IPS DF 6.9 (cell line): ENCODE measurements around the gene ZNF618.

Experiments used
- DNase-seq: peaks from one replicate; pipeline ENCODE4 v3.0.0-alpha.2; 2013; ENCODE audit warnings: low read depth, low spot score
- H3K27ac ChIP-seq: one replicate; pipeline ENCODE4 v1.5.1; 2013; ENCODE audit warnings: low read length, control low read depth
- H3K27me3 ChIP-seq: 2 replicates; pipeline ENCODE4 v1.6.1; 2013; ENCODE audit warnings: mild to moderate bottlenecking, low read length; ENCODE audit not compliant: control insufficient read depth, insufficient read depth
- H3K36me3 ChIP-seq: 2 replicates; pipeline ENCODE4 v1.6.1; 2013; ENCODE audit warnings: low read length; ENCODE audit not compliant: control insufficient read depth, insufficient read depth
- H3K4me1 ChIP-seq: 2 replicates; pipeline ENCODE4 v1.6.1; 2013; ENCODE audit warnings: low read length; ENCODE audit not compliant: control insufficient read depth, insufficient read depth
- H3K4me3 ChIP-seq: 2 replicates; pipeline ENCODE4 v1.5.1; 2013; ENCODE audit warnings: mild to moderate bottlenecking, low read length
- H3K9me3 ChIP-seq: 2 replicates; pipeline ENCODE4 v1.6.1; 2013; ENCODE audit warnings: low read length, inconsistent platforms; ENCODE audit not compliant: control insufficient read depth, insufficient read depth
- WGBS: extraction: QIAGEN DNeasy Blood & Tissue Kit; methylation state at CpG from one replicate; pipeline ENCODE4 v1.1.7; 2013; ENCODE audit warnings: mixed read lengths, missing lambda C conversion rate; ENCODE audit not compliant: insufficient read length, insufficient coverage; 5-methylcytosine and 5-hydroxymethylcytosine counted together

ZNF618 gene

GRCh38 chr9:113876151-113876992 is at the start of gene ZNF618:
Gene ZNF618, plus strand, starts transcription at chr9:113876309. Its CDS starts 72 bp downstream, at chr9:113876381.
- H3K27ac ChIP-seq = no peak within 1 kb of the TSS

DNA sequence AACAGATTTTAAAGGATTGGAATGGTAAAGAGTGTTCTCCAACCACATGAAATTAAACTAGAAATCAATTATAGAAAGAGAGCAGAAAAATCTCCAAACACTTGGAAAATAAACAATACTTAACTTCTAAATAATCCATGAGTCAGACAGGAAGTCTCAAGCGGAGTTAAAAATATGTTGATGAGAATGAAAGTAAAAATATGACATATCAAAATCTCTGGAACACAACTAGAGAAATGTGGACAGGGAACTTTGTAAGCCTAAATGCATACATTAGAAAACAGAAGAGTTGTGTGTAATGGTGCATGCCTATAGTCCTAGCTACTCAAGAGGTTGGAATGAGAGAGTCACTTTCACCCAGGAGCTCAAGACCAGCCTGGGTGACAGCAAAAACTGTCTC is 47.9 kb upstream of the ZNF618 start:
- WGBS = no CpG with 5 or more reads among the region's 1 CpG
- H3K27ac ChIP-seq = no peak overlapping the region
- H3K36me3 ChIP-seq = no peaks in the 10 kb centered on the region
- no peaks in the 10 kb centered on the region for H3K4me1 ChIP-seq
- H3K4me3 ChIP-seq = no peak overlapping the region
- H3K27me3 ChIP-seq = no peaks in the 10 kb centered on the region
- no peak for DNase-seq
- no peaks in the 10 kb centered on the region for H3K9me3 ChIP-seq

More at GRCh38 chr9:113876151-113876992, at the start of gene ZNF618:
- H3K4me1 ChIP-seq = peaks cover 5% of the 10 kb centered on the region
- no peaks in the 10 kb centered on the region for H3K9me3 ChIP-seq
- H3K4me3 ChIP-seq = peak within 1 kb of the TSS; percentile 90
- no CpG with 5 or more reads among the region's 84 CpGs for WGBS
- no peak for DNase-seq
- no peaks in the 10 kb centered on the region for H3K36me3 ChIP-seq
- no peaks in the 10 kb centered on the region for H3K27me3 ChIP-seq

- no peaks in the 10 kb centered on the region for H3K36me3 ChIP-seq
- no peak overlapping the region for H3K4me3 ChIP-seq
- no peaks in the 10 kb centered on the region for H3K27me3 ChIP-seq
- H3K4me1 ChIP-seq = no peaks in the 10 kb centered on the region
- DNase-seq = no peak
- H3K9me3 ChIP-seq = no peaks in the 10 kb centered on the region
- no peak overlapping the region for H3K27ac ChIP-seq
- WGBS = no CpG with 5 or more reads among the region's 3 CpGs
Measured at GRCh38 chr9:113837334-113837733, 38.8 kb upstream of the ZNF618 start.

DNA sequence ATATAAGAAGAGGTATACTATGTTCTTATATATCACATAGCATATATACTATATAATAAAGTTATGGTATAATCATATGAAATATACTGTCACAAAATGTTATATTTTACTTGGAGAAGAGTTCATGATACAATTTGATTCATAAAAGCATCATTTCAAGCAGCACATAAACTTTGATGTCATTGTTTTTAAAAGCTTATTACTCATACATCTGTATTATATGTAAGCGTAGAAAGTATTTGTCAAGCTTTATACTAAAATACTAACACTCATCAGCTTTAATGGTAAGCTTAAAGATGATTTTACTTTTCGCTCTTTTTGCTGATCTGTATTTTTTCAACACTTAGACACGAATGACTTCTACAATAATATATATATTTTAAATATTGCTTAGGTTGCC is 34.0 kb upstream of the ZNF618 start:
- H3K27me3 ChIP-seq = no peaks in the 10 kb centered on the region
- no peak overlapping the region for H3K27ac ChIP-seq
- H3K36me3 ChIP-seq = no peaks in the 10 kb centered on the region
- WGBS = no CpG with 5 or more reads among the region's 3 CpGs
- no peak for DNase-seq
- no peak overlapping the region for H3K4me3 ChIP-seq
- no peaks in the 10 kb centered on the region for H3K9me3 ChIP-seq
- no peaks in the 10 kb centered on the region for H3K4me1 ChIP-seq

GRCh38 chr9:113844466-113844865 is 31.6 kb upstream of the ZNF618 start:
- DNase-seq = no peak
- no peaks in the 10 kb centered on the region for H3K36me3 ChIP-seq
- no peaks in the 10 kb centered on the region for H3K9me3 ChIP-seq
- H3K27me3 ChIP-seq = no peaks in the 10 kb centered on the region
- no peaks in the 10 kb centered on the region for H3K4me1 ChIP-seq
- H3K4me3 ChIP-seq = no peak overlapping the region
- no peak overlapping the region for H3K27ac ChIP-seq
- no CpG with 5 or more reads among the region's 1 CpG for WGBS

GRCh38 chr9:113851359-113851758 is 24.8 kb upstream of the ZNF618 start:
- WGBS = no CpG with 5 or more reads among the region's 25 CpGs
- H3K4me1 ChIP-seq = no peaks in the 10 kb centered on the region
- DNase-seq = no peak
- no peaks in the 10 kb centered on the region for H3K27me3 ChIP-seq
- no peaks in the 10 kb centered on the region for H3K36me3 ChIP-seq
- no peaks in the 10 kb centered on the region for H3K9me3 ChIP-seq
- H3K27ac ChIP-seq = no peak overlapping the region
- no peak overlapping the region for H3K4me3 ChIP-seq

DNA sequence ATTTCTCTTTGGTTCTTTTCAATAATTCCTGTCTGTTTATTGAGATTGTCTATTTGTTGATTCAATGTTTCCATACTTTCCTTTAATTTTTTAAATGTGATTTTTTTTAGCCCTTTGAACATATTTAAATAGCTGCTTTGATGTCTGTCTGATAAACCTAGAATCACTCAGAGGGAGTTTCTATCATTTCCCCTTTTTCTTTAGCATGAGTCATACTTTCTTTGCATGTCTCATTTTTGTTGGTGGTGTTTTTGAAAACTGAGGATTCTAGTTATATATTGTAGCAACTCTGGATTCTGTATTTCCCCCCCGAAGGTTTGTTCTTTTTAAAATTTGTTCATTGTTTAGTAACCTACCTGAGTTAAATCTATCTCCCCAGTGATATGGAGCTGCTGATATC is 24.2 kb upstream of the ZNF618 start:
- no peaks in the 10 kb centered on the region for H3K27me3 ChIP-seq
- H3K9me3 ChIP-seq = no peaks in the 10 kb centered on the region
- no peak for DNase-seq
- H3K4me3 ChIP-seq = no peak overlapping the region
- H3K27ac ChIP-seq = no peak overlapping the region
- no CpG with 5 or more reads among the region's 1 CpG for WGBS
- H3K4me1 ChIP-seq = no peaks in the 10 kb centered on the region
- H3K36me3 ChIP-seq = no peaks in the 10 kb centered on the region

GRCh38 chr9:113853333-113853732 is 22.8 kb upstream of the ZNF618 start:
- no peak overlapping the region for H3K4me3 ChIP-seq
- no CpG with 5 or more reads among the region's 2 CpGs for WGBS
- no peaks in the 10 kb centered on the region for H3K4me1 ChIP-seq
- no peaks in the 10 kb centered on the region for H3K27me3 ChIP-seq
- peak; percentile 13 for DNase-seq
- no peaks in the 10 kb centered on the region for H3K36me3 ChIP-seq
- no peaks in the 10 kb centered on the region for H3K9me3 ChIP-seq
- no peak overlapping the region for H3K27ac ChIP-seq

GRCh38 chr9:113854310-113854709 is 21.8 kb upstream of the ZNF618 start:
- Histone ChIP-seq H3K4me3 (no peak overlapping the region), H3K27ac (no peak overlapping the region), H3K27me3 (no peaks in the 10 kb centered on the region), H3K36me3 (no peaks in the 10 kb centered on the region), H3K4me1 (no peaks in the 10 kb centered on the region), H3K9me3 (no peaks in the 10 kb centered on the region)
- DNase-seq = no peak
- WGBS = no CpG with 5 or more reads among the region's 2 CpGs

GRCh38 chr9:113857875-113858274 is 18.2 kb upstream of the ZNF618 start:
- Histone ChIP-seq H3K27ac (no peak overlapping the region), H3K27me3 (no peaks in the 10 kb centered on the region), H3K36me3 (no peaks in the 10 kb centered on the region), H3K9me3 (no peaks in the 10 kb centered on the region), H3K4me3 (no peak overlapping the region), H3K4me1 (no peaks in the 10 kb centered on the region)
- WGBS = no CpG with 5 or more reads among the region's 4 CpGs
- DNase-seq = no peak

- Histone ChIP-seq H3K4me1 (no peaks in the 10 kb centered on the region), H3K36me3 (no peaks in the 10 kb centered on the region), H3K4me3 (no peak overlapping the region), H3K27me3 (no peaks in the 10 kb centered on the region), H3K9me3 (no peaks in the 10 kb centered on the region), H3K27ac (no peak overlapping the region)
- 100% methylated on average over 1 of the region's 1 CpG for WGBS
- no peak for DNase-seq
Measured at GRCh38 chr9:113858282-113858681, 17.8 kb upstream of the ZNF618 start.
